GM23338 (cell line): ENCODE data around the gene FBRSL1. TPM values are rescaled to one million over a fixed set of nuclear protein-coding genes. Genes with fewer than 3 reads are reported as not detected.

ENCODE experiments used
- ATAC-seq: fragments of 200-7000 bp; cut with Tn5 transposase; 3 replicates; pipeline ENCODE4 v1.9.1; 2020
- DNase-seq: peaks from one replicate; pipeline ENCODE4 v3.0.0-alpha.2; 2015; ENCODE audit warnings: low spot score
- H2AFZ ChIP-seq: fragments of 200-600 bp; sonication (generic); 2 replicates; pipeline ENCODE4 v1.8.0; 2016; ENCODE audit warnings: antibody characterized with exemption, mild to moderate bottlenecking, moderate library complexity
- H3F3A ChIP-seq: fragments of 200-600 bp; sonication (generic); replicated peaks from 2 replicates; pipeline ENCODE4 v1.8.0; 2017; ENCODE audit warnings: antibody characterized with exemption, mixed run types, low read depth
- H3K27ac ChIP-seq: fragments of 200-600 bp; sonication (generic); 2 replicates; pipeline ENCODE4 v1.6.1; 2016; ENCODE audit warnings: low read depth
- H3K27me3 ChIP-seq: fragments of 200-600 bp; sonication (generic); 2 replicates; pipeline ENCODE4 v1.8.0; 2016; ENCODE audit warnings: mild to moderate bottlenecking, mixed run types, moderate library complexity; ENCODE audit not compliant: insufficient read depth
- H3K36me3 ChIP-seq: fragments of 200-600 bp; sonication (generic); 2 replicates; pipeline ENCODE4 v1.8.0; 2016; ENCODE audit warnings: mild to moderate bottlenecking; ENCODE audit not compliant: insufficient read depth
- H3K4me1 ChIP-seq: fragments of 200-600 bp; sonication (generic); 2 replicates; pipeline ENCODE4 v1.8.0; 2016; ENCODE audit warnings: mild to moderate bottlenecking, moderate library complexity; ENCODE audit not compliant: insufficient read depth
- H3K4me2 ChIP-seq: fragments of 200-600 bp; sonication (generic); 2 replicates; pipeline ENCODE4 v1.7.1; 2017; ENCODE audit warnings: mixed run types
- H3K4me3 ChIP-seq: fragments of 200-600 bp; sonication (generic); 2 replicates; pipeline ENCODE4 v1.6.1; 2016; ENCODE audit warnings: mixed run types
- H3K79me2 ChIP-seq: fragments of 200-600 bp; sonication (generic); replicated peaks from 2 replicates; pipeline ENCODE4 v1.8.0; 2017; ENCODE audit warnings: mild to moderate bottlenecking; ENCODE audit not compliant: insufficient read depth
- H3K9me2 ChIP-seq: fragments of 200-600 bp; sonication (generic); 2 replicates; pipeline ENCODE4 v1.8.0; 2017; ENCODE audit not compliant: insufficient read depth
- H4K20me1 ChIP-seq: fragments of 200-600 bp; sonication (generic); replicated peaks from 2 replicates; pipeline ENCODE4 v1.8.0; 2017; ENCODE audit warnings: mild to moderate bottlenecking; ENCODE audit not compliant: insufficient read depth
- H3K27ac Mint-ChIP-seq: 2 replicates; pipeline ENCODE4 v1.8.0; 2020; ENCODE audit warnings: inconsistent platforms, mild to moderate bottlenecking, moderate library complexity, mixed read lengths
- H3K27me3 Mint-ChIP-seq: 3 replicates; pipeline ENCODE4 v1.8.0; 2022; ENCODE audit warnings: low read depth, mild to moderate bottlenecking, moderate library complexity, mixed read lengths, inconsistent platforms; ENCODE audit not compliant: insufficient read depth, poor library complexity
- H3K36me3 Mint-ChIP-seq: 3 replicates; pipeline ENCODE4 v1.8.0; 2021; ENCODE audit warnings: low read depth, mild to moderate bottlenecking, inconsistent platforms, moderate library complexity, mixed read lengths
- H3K4me1 Mint-ChIP-seq: 3 replicates; pipeline ENCODE4 v1.8.0; 2020; ENCODE audit warnings: mild to moderate bottlenecking, inconsistent platforms, mixed read lengths
- H3K4me3 Mint-ChIP-seq: 3 replicates; pipeline ENCODE4 v1.8.0; 2021; ENCODE audit warnings: moderate library complexity, mild to moderate bottlenecking, inconsistent platforms, mixed read lengths
- H3K9me3 Mint-ChIP-seq: 3 replicates; pipeline ENCODE4 v1.8.0; 2020; ENCODE audit warnings: moderate library complexity, mild to moderate bottlenecking, inconsistent platforms, mixed read lengths
- CREB1 ChIP-seq: fragments of 250-450 bp; sonication (Bioruptor Pico); IDR thresholded peaks from 2 replicates; pipeline ENCODE4 v1.5.0; 2020; ENCODE audit warnings: low read depth, mild to moderate bottlenecking, moderate library complexity
- ETS1 ChIP-seq: IDR thresholded peaks from 2 replicates; pipeline ENCODE4 v1.6.1; 2016; ENCODE audit warnings: antibody characterized with exemption
- EZH2phosphoT487 ChIP-seq: fragments of 200-600 bp; sonication (generic); IDR thresholded peaks from one replicate; pipeline ENCODE4 v1.8.1; 2018; ENCODE audit warnings: antibody characterized with exemption; ENCODE audit not compliant: unreplicated experiment
- STAT1 ChIP-seq: IDR thresholded peaks from one replicate; pipeline ENCODE4 v1.6.1; 2016; ENCODE audit warnings: antibody characterized with exemption; ENCODE audit not compliant: unreplicated experiment
- ZNF114 ChIP-seq: fragments of 250-450 bp; sonication (Bioruptor Pico); IDR thresholded peaks from 2 replicates; pipeline ENCODE4 v1.5.0; 2020; ENCODE audit warnings: mild to moderate bottlenecking, moderate library complexity
- polyA plus RNA-seq: library from polyadenylated mRNA; unstranded; fragments of >200 nt; fragmentation: Nextera tagmentation; extraction: Ambion mirVana; gene quantifications from 2 replicates; pipeline ENCODE4 v1.2.1, GENCODE V29; 2016
- total RNA-seq: library from RNA; depleted of rRNA; stranded (reverse); fragments of >200 nt; shearing (Covaris generic); gene quantifications from 2 replicates; pipeline ENCODE4 v1.2.3, GENCODE V29; 2014
- TF ChIP-seq, protein P1 (sequence below): fragments of 250-450 bp; sonication (Bioruptor Pico); IDR thresholded peaks from 2 replicates; pipeline ENCODE4 v1.5.0; 2020; ENCODE audit warnings: mild to moderate bottlenecking, moderate library complexity
- TF ChIP-seq, protein P2 (sequence below): IDR thresholded peaks from one replicate; pipeline ENCODE4 v1.6.1; 2018; ENCODE audit warnings: antibody characterized with exemption; ENCODE audit not compliant: unreplicated experiment

The FBRSL1 gene
- total and polyA plus RNA-seq, 2 experiments from 2014 or later = 37.8 to 89.8 TPM

GRCh38 chr12:132500142-132500855 lies 10.3 kb downstream of the FBRSL1 start:
- TF ChIP-seq STAT1 (no peak), ETS1 (no peak), CREB1 (CRISPR knock-in tag) (no peak), EZH2phosphoT487 (no peak), ZNF114 (CRISPR knock-in tag) (no peak)
- TF ChIP-seq, protein P1, sequence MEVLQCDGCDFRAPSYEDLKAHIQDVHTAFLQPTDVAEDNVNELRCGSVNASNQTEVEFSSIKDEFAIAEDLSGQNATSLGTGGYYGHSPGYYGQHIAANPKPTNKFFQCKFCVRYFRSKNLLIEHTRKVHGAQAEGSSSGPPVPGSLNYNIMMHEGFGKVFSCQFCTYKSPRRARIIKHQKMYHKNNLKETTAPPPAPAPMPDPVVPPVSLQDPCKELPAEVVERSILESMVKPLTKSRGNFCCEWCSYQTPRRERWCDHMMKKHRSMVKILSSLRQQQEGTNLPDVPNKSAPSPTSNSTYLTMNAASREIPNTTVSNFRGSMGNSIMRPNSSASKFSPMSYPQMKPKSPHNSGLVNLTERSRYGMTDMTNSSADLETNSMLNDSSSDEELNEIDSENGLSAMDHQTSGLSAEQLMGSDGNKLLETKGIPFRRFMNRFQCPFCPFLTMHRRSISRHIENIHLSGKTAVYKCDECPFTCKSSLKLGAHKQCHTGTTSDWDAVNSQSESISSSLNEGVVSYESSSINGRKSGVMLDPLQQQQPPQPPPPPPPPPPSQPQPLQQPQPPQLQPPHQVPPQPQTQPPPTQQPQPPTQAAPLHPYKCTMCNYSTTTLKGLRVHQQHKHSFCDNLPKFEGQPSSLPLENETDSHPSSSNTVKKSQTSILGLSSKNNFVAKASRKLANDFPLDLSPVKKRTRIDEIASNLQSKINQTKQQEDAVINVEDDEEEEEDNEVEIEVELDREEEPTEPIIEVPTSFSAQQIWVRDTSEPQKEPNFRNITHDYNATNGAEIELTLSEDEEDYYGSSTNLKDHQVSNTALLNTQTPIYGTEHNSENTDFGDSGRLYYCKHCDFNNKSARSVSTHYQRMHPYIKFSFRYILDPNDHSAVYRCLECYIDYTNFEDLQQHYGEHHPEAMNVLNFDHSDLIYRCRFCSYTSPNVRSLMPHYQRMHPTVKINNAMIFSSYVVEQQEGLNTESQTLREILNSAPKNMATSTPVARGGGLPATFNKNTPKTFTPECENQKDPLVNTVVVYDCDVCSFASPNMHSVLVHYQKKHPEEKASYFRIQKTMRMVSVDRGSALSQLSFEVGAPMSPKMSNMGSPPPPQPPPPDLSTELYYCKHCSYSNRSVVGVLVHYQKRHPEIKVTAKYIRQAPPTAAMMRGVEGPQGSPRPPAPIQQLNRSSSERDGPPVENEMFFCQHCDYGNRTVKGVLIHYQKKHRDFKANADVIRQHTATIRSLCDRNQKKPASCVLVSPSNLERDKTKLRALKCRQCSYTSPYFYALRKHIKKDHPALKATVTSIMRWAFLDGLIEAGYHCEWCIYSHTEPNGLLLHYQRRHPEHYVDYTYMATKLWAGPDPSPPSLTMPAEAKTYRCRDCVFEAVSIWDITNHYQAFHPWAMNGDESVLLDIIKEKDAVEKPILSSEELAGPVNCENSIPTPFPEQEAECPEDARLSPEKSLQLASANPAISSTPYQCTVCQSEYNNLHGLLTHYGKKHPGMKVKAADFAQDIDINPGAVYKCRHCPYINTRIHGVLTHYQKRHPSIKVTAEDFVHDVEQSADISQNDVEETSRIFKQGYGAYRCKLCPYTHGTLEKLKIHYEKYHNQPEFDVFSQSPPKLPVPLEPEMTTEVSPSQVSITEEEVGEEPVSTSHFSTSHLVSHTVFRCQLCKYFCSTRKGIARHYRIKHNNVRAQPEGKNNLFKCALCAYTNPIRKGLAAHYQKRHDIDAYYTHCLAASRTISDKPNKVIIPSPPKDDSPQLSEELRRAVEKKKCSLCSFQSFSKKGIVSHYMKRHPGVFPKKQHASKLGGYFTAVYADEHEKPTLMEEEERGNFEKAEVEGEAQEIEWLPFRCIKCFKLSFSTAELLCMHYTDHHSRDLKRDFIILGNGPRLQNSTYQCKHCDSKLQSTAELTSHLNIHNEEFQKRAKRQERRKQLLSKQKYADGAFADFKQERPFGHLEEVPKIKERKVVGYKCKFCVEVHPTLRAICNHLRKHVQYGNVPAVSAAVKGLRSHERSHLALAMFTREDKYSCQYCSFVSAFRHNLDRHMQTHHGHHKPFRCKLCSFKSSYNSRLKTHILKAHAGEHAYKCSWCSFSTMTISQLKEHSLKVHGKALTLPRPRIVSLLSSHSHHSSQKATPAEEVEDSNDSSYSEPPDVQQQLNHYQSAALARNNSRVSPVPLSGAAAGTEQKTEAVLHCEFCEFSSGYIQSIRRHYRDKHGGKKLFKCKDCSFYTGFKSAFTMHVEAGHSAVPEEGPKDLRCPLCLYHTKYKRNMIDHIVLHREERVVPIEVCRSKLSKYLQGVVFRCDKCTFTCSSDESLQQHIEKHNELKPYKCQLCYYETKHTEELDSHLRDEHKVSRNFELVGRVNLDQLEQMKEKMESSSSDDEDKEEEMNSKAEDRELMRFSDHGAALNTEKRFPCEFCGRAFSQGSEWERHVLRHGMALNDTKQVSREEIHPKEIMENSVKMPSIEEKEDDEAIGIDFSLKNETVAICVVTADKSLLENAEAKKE = no peak
- TF ChIP-seq, protein P2, sequence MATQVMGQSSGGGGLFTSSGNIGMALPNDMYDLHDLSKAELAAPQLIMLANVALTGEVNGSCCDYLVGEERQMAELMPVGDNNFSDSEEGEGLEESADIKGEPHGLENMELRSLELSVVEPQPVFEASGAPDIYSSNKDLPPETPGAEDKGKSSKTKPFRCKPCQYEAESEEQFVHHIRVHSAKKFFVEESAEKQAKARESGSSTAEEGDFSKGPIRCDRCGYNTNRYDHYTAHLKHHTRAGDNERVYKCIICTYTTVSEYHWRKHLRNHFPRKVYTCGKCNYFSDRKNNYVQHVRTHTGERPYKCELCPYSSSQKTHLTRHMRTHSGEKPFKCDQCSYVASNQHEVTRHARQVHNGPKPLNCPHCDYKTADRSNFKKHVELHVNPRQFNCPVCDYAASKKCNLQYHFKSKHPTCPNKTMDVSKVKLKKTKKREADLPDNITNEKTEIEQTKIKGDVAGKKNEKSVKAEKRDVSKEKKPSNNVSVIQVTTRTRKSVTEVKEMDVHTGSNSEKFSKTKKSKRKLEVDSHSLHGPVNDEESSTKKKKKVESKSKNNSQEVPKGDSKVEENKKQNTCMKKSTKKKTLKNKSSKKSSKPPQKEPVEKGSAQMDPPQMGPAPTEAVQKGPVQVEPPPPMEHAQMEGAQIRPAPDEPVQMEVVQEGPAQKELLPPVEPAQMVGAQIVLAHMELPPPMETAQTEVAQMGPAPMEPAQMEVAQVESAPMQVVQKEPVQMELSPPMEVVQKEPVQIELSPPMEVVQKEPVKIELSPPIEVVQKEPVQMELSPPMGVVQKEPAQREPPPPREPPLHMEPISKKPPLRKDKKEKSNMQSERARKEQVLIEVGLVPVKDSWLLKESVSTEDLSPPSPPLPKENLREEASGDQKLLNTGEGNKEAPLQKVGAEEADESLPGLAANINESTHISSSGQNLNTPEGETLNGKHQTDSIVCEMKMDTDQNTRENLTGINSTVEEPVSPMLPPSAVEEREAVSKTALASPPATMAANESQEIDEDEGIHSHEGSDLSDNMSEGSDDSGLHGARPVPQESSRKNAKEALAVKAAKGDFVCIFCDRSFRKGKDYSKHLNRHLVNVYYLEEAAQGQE = no peak
- Histone ChIP-seq H3K4me3 (no peak overlapping the region), H3K27ac (no peak overlapping the region), H3K79me2 (peaks cover 91% of the 10 kb centered on the region), H3K9me2 (no peaks in the 10 kb centered on the region), H4K20me1 (peaks cover 42% of the 10 kb centered on the region), H2AFZ (no peak overlapping the region), H3K36me3 (no peaks in the 10 kb centered on the region), H3F3A (no peaks in the 10 kb centered on the region), H3K27me3 (no peaks in the 10 kb centered on the region), H3K4me1 (peaks cover 11% of the 10 kb centered on the region), H3K4me2 (no peak overlapping the region)
- no peaks in the 10 kb centered on the region for H3K9me3 Mint-ChIP-seq
- no peak overlapping the region for H3K27ac Mint-ChIP-seq
- H3K27me3 Mint-ChIP-seq = peaks cover 13% of the 10 kb centered on the region
- no peaks in the 10 kb centered on the region; the same call in 2 of the 3 replicates for H3K36me3 Mint-ChIP-seq
- no peak for DNase-seq
- ATAC-seq = no peak; the same call in 2 of the 3 replicates
- peaks cover 11% of the 10 kb centered on the region for H3K4me1 Mint-ChIP-seq
- no peak overlapping the region for H3K4me3 Mint-ChIP-seq
